ENCODE measurements around the gene ICA1L.

Gene ICA1L

DNA sequence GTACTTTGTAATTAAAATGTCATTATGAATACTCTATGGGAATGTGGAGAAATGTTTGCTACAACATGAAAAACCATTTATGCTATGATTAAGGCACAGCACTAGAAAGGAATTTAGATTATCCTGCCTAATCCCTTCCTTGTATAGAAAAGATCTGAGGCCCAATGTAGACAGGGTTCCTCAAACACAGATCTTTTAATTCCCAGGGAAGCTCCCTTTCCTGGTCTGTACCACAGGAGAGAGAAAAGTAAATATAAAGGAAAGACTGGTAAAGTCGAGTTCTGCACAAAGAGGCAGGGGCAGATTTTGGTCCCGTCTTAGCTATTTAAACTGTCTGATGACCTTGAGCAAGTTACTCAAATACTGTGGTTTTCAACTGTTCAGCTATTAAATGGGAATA, 84.7 kb downstream of the ICA1L start:
- no peak for ATAC-seq
- TF ChIP-seq OSR1 (CRISPR knock-in tag; IDR thresholded peaks at IDR 0.05): no peak
- no peak for TF ChIP-seq TOX (CRISPR knock-in tag; IDR thresholded peaks at IDR 0.05; ENCODE audit: borderline replicate concordance)
- no peak for TF ChIP-seq ESRRG (CRISPR knock-in tag; IDR thresholded peaks at IDR 0.05)
- TF ChIP-seq, protein P1, sequence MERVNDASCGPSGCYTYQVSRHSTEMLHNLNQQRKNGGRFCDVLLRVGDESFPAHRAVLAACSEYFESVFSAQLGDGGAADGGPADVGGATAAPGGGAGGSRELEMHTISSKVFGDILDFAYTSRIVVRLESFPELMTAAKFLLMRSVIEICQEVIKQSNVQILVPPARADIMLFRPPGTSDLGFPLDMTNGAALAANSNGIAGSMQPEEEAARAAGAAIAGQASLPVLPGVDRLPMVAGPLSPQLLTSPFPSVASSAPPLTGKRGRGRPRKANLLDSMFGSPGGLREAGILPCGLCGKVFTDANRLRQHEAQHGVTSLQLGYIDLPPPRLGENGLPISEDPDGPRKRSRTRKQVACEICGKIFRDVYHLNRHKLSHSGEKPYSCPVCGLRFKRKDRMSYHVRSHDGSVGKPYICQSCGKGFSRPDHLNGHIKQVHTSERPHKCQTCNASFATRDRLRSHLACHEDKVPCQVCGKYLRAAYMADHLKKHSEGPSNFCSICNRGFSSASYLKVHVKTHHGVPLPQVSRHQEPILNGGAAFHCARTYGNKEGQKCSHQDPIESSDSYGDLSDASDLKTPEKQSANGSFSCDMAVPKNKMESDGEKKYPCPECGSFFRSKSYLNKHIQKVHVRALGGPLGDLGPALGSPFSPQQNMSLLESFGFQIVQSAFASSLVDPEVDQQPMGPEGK (CRISPR knock-in tag; IDR thresholded peaks at IDR 0.05; ENCODE audit: borderline replicate concordance): no peak
- TF ChIP-seq CSDC2 (CRISPR knock-in tag; IDR thresholded peaks at IDR 0.05): no peak
- no peak for TF ChIP-seq GLIS3 (CRISPR knock-in tag; IDR thresholded peaks at IDR 0.05)
- TF ChIP-seq BACH2 (CRISPR knock-in tag; IDR thresholded peaks at IDR 0.05; ENCODE audit: borderline replicate concordance): no peak
- TF ChIP-seq SNAI2 (CRISPR knock-in tag; IDR thresholded peaks at IDR 0.05): no peak
- TF ChIP-seq ZNF565 (CRISPR knock-in tag; conservative IDR thresholded peaks at IDR 0.05; ENCODE audit: low read depth): no peak

DNA sequence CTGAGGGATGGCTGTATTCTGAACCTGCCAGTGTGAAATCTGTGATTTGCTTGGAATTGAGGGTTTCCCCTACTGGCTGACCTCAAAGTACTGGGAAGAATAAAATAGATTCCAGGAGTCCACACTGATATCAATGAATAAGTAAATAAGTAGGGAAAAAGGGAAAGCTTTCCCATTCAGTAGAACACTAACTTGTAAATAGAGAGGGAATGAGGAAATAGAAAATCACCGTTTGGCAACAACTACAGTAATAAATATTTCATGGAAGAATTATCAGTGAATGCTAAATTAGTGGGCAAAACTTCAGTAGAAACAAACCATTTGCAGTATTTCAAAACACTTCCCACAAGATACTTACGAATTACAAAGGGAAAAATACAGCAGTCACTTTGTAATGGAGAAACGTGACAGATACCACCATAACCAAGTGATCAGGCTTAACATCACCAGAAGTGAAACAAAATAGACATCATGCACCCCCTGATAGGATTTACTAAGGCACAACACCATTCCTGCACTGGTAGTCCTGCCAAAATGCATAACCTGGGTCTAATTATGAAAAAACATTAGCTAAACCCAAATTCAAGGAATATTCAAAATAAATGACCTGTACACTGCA, 88.5 kb downstream of the ICA1L start:
- TF ChIP-seq ZFP3 (CRISPR knock-in tag; IDR thresholded peaks at IDR 0.05) (no peak), ISL1 (CRISPR knock-in tag; IDR thresholded peaks at IDR 0.05) (no peak), TOX (CRISPR knock-in tag; IDR thresholded peaks at IDR 0.05; ENCODE audit: borderline replicate concordance) (no peak), TCF4 (CRISPR knock-in tag; IDR thresholded peaks at IDR 0.05; ENCODE audit: borderline replicate concordance) (no peak), CSDC2 (CRISPR knock-in tag; IDR thresholded peaks at IDR 0.05) (no peak)
- ATAC-seq: no peak

DNA sequence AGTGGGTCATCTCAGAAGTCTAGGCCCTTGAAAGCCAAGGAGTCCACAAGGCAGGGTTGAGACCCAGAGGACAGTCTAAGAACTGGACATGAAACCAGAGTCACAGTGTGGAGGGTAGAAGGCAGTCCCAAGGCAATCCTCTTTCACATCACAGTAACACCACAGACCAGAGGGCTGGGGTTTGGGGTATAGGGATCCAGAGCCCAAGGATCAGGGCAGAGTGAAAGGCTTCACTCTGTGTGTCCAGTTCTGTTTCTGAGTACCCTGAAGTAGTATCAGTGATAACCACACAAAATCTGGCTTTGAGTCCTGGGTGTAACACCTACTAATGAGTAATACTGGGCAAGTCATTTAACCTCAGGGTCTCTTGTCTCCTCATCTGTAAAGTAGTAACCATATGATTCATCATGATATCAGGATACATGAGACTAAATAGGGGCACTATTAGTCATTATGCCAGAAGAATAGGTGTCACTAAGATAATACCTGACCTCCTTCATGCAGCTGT, 91.0 kb downstream of the ICA1L start:
- no peak for TF ChIP-seq ESRRG (CRISPR knock-in tag; IDR thresholded peaks at IDR 0.05)
- no peak for TF ChIP-seq ZFP30 (CRISPR knock-in tag; IDR thresholded peaks at IDR 0.05)
- TF ChIP-seq BACH2 (CRISPR knock-in tag; IDR thresholded peaks at IDR 0.05; ENCODE audit: borderline replicate concordance): no peak
- TF ChIP-seq PPARA (CRISPR knock-in tag; IDR thresholded peaks at IDR 0.05; ENCODE audit: borderline replicate concordance): no peak
- no peak for TF ChIP-seq ZFP3 (CRISPR knock-in tag; IDR thresholded peaks at IDR 0.05)
- no peak for TF ChIP-seq TCF4 (CRISPR knock-in tag; IDR thresholded peaks at IDR 0.05; ENCODE audit: borderline replicate concordance)
- TF ChIP-seq ZC3H10 (CRISPR knock-in tag; IDR thresholded peaks at IDR 0.05): no peak
- TF ChIP-seq SNAI2 (CRISPR knock-in tag; IDR thresholded peaks at IDR 0.05): no peak
- no peak for TF ChIP-seq OSR1 (CRISPR knock-in tag; IDR thresholded peaks at IDR 0.05)
- TF ChIP-seq, protein P1 (CRISPR knock-in tag; IDR thresholded peaks at IDR 0.05; ENCODE audit: borderline replicate concordance): no peak
- no peak for TF ChIP-seq ISL1 (CRISPR knock-in tag; IDR thresholded peaks at IDR 0.05)
- TF ChIP-seq, protein P2, sequence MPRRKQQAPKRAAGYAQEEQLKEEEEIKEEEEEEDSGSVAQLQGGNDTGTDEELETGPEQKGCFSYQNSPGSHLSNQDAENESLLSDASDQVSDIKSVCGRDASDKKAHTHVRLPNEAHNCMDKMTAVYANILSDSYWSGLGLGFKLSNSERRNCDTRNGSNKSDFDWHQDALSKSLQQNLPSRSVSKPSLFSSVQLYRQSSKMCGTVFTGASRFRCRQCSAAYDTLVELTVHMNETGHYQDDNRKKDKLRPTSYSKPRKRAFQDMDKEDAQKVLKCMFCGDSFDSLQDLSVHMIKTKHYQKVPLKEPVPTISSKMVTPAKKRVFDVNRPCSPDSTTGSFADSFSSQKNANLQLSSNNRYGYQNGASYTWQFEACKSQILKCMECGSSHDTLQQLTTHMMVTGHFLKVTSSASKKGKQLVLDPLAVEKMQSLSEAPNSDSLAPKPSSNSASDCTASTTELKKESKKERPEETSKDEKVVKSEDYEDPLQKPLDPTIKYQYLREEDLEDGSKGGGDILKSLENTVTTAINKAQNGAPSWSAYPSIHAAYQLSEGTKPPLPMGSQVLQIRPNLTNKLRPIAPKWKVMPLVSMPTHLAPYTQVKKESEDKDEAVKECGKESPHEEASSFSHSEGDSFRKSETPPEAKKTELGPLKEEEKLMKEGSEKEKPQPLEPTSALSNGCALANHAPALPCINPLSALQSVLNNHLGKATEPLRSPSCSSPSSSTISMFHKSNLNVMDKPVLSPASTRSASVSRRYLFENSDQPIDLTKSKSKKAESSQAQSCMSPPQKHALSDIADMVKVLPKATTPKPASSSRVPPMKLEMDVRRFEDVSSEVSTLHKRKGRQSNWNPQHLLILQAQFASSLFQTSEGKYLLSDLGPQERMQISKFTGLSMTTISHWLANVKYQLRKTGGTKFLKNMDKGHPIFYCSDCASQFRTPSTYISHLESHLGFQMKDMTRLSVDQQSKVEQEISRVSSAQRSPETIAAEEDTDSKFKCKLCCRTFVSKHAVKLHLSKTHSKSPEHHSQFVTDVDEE (CRISPR knock-in tag; IDR thresholded peaks at IDR 0.05): no peak
- TF ChIP-seq RARB (CRISPR knock-in tag; IDR thresholded peaks at IDR 0.05): no peak
- ATAC-seq: no peak; the same call in 2 of the 3 replicates

DNA sequence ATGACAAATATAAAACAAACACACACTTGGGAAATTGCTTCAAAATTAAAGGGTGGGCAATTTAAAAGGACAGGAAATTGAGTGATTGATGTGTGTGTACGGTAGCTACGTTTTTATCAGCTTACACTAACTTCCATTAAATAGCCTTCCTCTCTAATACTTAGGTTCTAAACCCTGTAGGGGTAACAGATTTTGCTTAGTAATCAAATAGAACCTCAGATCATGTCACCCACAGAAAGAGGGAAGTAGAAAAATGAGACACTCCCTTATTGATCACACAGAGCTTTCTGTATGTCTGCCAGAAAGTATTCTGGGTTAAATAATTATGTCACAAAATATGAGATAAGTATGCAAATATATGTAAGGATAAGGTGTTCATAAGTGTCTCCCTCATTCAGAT, 93.3 kb downstream of the ICA1L start:
- no peak for ATAC-seq
- TF ChIP-seq, protein P3, sequence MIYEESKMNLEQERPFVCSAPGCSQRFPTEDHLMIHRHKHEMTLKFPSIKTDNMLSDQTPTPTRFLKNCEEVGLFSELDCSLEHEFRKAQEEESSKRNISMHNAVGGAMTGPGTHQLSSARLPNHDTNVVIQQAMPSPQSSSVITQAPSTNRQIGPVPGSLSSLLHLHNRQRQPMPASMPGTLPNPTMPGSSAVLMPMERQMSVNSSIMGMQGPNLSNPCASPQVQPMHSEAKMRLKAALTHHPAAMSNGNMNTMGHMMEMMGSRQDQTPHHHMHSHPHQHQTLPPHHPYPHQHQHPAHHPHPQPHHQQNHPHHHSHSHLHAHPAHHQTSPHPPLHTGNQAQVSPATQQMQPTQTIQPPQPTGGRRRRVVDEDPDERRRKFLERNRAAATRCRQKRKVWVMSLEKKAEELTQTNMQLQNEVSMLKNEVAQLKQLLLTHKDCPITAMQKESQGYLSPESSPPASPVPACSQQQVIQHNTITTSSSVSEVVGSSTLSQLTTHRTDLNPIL (CRISPR knock-in tag; IDR thresholded peaks at IDR 0.05; ENCODE audit: low read depth): no peak
- TF ChIP-seq SNAI2 (CRISPR knock-in tag; IDR thresholded peaks at IDR 0.05) (no peak), ZFP3 (CRISPR knock-in tag; IDR thresholded peaks at IDR 0.05) (no peak), OSR1 (CRISPR knock-in tag; IDR thresholded peaks at IDR 0.05) (no peak), RARB (CRISPR knock-in tag; IDR thresholded peaks at IDR 0.05) (no peak), GLIS3 (CRISPR knock-in tag; IDR thresholded peaks at IDR 0.05) (no peak), ZFP30 (CRISPR knock-in tag; IDR thresholded peaks at IDR 0.05) (no peak), TOX (CRISPR knock-in tag; IDR thresholded peaks at IDR 0.05; ENCODE audit: borderline replicate concordance) (no peak)
- TF ChIP-seq, protein P4, sequence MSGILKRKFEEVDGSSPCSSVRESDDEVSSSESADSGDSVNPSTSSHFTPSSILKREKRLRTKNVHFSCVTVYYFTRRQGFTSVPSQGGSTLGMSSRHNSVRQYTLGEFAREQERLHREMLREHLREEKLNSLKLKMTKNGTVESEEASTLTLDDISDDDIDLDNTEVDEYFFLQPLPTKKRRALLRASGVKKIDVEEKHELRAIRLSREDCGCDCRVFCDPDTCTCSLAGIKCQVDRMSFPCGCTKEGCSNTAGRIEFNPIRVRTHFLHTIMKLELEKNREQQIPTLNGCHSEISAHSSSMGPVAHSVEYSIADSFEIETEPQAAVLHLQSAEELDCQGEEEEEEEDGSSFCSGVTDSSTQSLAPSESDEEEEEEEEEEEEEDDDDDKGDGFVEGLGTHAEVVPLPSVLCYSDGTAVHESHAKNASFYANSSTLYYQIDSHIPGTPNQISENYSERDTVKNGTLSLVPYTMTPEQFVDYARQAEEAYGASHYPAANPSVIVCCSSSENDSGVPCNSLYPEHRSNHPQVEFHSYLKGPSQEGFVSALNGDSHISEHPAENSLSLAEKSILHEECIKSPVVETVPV (CRISPR knock-in tag; IDR thresholded peaks at IDR 0.05): no peak

All from SK-N-SH treated with all-trans-retinoic acid at 6 μM for 48 hours (cell line).